HL-60/S4 treated with retinoic acid at 250 ng/mL for 4 days and 3 days (cell line): ENCODE data around the gene LSM2.
"Not testable (repeated sequence)": the region's sequence is repeated elsewhere in the genome, so short reads cannot be mapped to it uniquely, and the experiment has no call there.

Experiments used
- in situ Hi-C: fragments of 300-500 bp; cut with MboI; formaldehyde crosslinking; loops from 2 replicates; pipeline ENCODE4 v1.7.0; 2022; ENCODE audit warnings: low sequenced_read_pairs

Gene LSM2

DNA sequence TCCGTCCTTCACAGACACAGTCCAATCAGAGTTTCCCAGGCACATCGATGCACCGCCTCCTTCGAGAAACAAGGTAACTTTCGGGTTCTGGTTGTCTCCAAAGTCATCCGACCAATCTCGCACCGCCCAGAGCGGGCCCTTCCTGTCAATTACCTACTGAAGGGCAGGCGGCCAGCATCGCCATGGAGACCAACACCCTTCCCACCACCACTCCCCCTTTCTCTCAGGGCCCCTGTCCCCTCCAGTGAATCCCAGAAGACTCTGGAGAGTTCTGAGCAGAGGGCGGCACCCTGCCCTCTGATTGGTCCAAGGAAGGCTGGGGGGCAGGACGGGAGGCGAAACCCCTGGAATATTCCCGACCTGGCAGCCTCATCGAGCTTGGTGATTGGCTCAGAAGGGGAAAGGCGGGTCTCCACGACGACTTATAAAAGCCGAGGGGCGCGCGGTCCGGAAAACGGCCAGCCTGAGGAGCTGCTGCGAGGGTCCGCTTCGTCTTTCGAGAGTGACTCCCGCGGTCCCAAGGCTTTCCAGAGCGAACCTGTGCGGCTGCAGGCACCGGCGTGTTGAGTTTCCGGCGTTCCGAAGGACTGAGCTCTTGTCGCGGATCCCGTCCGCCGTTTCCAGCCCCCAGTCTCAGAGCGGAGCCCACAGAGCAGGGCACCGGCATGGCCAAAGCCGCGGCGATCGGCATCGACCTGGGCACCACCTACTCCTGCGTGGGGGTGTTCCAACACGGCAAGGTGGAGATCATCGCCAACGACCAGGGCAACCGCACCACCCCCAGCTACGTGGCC, 20.7 kb upstream of the LSM2 start, which contains the start of gene HSPA1B:
HSPA1B (plus strand) TSS at position 453 of the 794 bp plus-strand sequence; CDS start at position 666, 213 bp downstream.
- in situ Hi-C loops: no loop called here

DNA sequence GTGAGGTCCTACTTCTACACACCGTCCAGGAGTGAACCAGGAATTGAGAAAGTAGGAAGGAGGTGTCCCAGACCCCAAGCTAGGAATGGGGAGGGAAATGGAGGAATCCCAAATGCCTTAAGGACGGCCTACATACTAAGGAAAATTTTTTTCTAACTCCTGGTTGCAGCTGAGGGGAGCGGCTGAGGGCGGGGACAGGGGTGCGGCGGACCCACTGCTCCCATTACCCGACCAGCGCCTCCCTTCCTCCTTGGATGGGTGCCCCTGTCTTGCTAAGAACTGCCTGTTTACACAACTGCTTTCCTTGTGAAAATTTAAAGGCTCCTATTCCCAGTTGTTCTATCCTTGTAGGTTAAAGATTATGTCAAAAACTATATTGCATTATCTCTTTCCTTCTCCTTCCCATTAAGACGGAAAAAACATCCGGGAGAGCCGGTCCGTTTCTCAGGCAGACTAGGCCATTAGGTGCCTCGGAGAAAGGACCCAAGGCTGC, 20.1 kb upstream of the LSM2 start:
- in situ Hi-C loops: no loop called here

DNA sequence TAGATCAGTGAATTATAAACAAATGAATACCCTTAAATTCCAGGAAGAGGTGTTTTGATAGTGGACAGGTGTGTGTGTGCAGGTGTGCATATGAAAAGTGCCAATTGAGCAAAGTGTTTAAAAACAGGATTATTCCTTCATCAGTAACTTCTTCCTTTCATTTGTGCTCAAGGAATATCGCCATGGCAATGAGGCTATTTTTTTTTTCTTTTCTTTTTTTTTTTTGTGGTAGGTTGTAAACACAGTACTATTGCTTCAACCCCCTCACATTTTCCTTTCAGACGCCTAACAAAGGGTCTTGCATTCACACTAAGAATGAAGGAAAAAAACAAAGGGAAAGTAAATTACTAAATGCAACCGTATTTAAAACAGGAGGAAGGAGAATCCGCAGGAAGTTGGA, 18.8 kb upstream of the LSM2 start:
- in situ Hi-C loops: no loop called here

DNA sequence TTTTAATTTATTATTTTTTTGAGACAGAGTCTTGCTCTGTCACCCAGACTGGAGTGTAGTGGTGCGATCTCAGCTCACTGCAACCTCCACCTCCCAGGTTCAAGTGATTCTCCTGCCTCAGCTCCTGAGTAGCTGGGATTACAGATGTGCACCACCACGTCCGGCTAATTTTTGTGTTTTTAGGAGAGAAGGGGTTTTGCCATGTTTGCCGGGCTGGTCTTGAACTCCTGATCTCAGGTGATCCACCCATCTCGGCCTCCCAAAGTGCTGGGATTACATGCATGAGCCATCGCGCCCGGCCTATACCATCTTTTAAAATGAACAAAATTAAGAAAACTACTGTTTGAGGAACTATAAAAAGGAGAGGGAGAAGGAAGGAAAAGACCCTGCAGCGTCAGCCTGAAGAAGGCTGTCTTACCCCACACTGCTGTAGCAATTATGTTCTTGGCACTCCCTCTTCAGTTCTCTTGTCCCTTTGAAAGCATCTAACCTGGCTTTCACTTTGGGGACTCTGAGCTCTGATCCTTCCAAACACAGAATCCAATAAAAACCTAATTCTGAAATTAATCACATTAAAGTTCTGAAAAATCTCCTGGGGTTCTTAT, 16.9 kb upstream of the LSM2 start:
- in situ Hi-C loops: not testable (repeated sequence)

DNA sequence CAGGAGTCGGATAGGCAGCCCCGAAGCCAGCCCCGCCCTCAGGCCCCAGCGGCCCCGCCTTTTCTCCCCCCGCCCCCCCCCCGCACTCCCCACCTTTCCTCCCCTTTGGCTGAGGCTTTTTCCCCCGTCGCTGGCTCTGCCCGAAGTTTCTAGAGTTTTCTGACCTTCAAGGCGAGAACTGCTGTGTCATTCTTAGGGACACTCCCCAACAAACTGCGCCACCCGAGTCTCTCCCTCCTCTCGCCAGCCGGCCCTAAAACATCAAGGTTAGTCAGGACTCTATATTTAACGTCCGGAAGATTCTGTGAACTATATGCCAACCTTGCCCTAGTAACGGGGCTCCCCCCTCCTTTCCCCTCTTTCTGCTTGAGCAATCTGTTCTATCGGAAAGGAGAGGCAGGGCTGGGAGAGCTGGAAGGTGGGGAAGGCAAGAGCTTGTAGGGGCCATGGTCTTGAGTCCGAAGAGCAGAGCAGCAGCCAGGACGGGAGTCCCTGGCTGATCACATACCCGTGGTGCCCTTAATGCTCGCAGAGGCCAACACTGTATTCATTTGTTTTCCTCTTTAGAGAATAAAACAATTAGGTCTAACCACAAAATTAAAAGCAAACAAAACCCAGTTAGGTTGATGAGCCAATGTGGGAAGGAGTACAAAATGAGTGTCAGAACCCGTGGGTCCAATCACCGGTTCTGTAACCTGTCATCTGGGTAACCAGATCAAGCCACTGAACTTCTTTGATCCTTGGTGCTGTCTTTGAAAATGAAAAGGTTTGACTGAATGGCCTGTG, 15.5 kb upstream of the LSM2 start:
- in situ Hi-C loops: no loop called here

DNA sequence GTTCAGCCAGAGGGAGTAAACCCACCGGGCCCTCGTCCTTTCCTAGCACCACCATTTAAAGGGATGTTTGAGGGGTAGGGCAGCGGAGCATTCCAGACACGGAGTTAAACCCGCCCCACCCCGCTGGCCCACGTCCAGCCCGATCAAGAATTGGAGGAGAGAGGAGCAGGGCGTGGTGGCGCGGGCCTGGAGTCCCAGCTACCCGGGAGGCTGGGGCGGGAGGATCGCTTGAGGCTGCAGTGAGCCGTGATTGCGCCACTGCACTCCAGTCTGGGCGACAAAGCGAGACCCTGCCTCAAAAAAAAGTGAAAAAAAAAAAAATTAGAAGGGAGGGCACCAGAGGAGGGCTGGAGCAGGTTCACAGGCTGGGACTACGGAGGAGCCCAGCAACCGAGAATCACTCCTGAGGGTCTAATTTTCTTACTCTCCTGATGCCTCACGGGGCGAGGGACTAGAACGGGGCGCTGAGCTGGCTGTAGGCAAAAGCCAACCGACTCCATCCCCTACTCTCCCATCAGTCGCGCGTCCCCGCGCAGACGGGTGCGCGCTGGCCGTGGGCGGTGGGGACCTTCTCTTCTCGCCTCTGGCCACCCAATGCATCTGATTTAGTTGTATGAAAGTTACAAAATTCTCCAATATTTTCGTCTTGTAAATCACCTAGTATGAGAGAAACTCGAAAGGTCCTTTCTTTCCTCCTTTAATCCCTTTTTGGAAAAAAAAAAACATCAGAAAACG, 14.7 kb upstream of the LSM2 start:
- in situ Hi-C loops: no loop called here

DNA sequence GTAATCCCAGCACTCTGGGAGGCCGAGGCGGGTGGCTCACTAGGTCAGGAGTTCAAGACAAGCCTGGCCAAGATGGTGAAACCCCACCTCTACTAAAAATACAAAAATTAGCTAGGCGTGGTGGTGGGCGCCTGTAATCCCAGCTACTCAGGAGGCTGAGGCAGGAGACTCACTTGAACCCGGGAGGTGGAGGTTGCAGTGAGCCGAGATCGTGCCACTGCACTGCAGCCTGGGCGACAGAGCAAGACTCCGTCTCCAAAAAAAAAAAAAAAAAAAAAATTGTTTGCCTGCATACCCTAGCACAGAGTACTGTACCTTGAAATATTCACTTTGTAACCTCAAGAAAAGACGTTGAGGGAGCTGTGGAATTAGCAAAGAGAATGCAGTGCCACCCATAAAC, 13.6 kb upstream of the LSM2 start:
- in situ Hi-C loops: not testable (repeated sequence)

DNA sequence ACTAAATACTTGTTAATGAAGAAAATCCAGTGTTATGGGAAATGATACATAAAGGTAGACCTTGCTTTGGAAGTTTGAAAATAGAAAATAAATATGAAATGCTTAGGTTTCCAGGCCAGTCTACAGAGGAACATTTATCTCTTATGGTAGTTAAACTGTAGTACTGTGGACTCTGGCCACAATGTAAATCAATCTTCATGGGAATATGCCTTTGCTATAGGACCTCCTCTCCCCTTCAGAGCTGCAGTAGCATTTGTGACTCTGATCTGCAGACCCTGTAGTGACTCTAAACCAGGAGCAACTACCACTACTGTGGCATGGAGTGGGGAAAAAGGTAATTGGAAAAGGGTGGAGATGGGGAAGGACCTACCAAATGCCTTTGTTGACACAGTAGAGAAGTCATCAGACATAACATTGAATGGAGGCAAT, 13.1 kb upstream of the LSM2 start:
- in situ Hi-C loops: no loop called here

DNA sequence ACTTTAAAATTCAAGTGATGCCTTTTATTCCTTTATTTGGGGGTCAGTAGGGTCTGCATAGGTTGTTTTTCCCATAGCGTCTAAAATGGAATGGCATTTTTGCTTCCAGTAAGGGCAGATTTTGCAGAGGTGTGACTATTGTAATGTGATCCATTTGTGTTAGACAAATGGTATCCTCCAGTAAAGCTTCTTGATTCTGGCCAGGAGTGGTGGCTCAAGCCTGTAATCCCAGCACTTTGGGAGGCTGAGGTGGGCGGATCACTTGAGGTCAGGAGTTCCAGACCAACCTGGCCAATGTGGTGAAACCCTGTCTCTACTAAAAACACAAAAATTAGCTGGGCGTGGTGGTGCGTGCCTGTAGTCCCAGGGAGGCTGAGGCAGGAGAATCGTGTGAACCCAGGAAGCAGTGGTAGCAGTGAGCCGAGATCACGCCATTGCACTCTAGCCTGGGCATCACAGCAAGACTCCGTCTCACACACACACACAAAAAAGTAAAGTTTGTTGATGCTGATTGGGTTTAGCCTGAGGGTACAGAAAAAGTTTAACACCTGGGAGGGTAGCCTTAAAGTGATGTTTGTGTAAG, 11.3 kb upstream of the LSM2 start:
- in situ Hi-C loops: not testable (repeated sequence)

DNA sequence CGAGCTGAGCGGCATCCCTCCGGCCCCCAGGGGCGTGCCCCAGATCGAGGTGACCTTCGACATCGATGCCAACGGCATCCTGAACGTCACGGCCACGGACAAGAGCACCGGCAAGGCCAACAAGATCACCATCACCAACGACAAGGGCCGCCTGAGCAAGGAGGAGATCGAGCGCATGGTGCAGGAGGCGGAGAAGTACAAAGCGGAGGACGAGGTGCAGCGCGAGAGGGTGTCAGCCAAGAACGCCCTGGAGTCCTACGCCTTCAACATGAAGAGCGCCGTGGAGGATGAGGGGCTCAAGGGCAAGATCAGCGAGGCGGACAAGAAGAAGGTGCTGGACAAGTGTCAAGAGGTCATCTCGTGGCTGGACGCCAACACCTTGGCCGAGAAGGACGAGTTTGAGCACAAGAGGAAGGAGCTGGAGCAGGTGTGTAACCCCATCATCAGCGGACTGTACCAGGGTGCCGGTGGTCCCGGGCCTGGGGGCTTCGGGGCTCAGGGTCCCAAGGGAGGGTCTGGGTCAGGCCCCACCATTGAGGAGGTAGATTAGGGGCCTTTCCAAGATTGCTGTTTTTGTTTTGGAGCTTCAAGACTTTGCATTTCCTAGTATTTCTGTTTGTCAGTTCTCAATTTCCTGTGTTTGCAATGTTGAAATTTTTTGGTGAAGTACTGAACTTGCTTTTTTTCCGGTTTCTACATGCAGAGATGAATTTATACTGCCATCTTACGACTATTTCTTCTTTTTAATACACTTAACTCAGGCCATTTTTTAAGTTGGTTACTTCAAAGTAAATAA, 10.6 kb upstream of the LSM2 start:
- in situ Hi-C loops: not testable (repeated sequence)

DNA sequence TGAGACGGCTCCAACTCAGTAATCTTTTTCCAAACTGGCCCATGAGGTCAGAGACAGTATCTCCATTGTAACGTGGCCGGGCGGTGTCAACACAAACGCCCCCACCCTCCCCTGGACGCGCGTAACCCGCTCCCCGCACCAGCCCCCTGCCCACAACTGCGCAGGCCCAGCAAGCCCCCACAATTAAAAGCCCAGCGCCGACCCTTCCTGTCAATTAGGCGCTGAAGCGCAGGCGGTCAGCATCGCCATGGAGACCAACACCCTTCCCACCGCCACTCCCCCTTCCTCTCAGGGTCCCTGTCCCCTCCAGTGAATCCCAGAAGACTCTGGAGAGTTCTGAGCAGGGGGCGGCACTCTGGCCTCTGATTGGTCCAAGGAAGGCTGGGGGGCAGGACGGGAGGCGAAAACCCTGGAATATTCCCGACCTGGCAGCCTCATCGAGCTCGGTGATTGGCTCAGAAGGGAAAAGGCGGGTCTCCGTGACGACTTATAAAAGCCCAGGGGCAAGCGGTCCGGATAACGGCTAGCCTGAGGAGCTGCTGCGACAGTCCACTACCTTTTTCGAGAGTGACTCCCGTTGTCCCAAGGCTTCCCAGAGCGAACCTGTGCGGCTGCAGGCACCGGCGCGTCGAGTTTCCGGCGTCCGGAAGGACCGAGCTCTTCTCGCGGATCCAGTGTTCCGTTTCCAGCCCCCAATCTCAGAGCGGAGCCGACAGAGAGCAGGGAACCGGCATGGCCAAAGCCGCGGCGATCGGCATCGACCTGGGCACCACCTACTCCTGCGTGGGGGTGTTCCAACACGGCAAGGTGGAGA, 8.5 kb upstream of the LSM2 start, which contains the start of the genes HSPA1A and HSPA1L:
HSPA1A (plus strand) TSS at position 519 of the 814 bp plus-strand sequence; CDS start at position 733, 214 bp downstream.
HSPA1L (minus strand) TSS at position 259 of the 814 bp plus-strand sequence. CDS start 3,311 bp downstream, outside the sequence.
- in situ Hi-C loops: no loop called here

DNA sequence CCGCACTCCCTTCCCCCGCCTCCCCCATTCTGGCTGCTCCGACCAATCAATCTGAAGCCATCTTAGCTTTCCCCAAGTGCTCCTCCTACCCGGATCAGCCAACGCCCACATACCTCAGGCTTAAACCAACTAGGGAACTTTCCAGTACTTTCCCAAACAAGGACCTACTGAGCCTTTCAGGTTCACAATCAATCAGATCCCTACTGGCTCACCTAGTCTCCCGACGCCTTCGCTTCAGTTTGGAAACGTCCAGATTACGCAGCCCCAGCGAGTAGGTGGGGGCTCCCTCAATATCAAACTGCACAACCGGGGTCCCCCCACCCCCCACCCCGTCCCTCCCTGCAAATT, 7.9 kb upstream of the LSM2 start:
- in situ Hi-C loops: no loop called here

DNA sequence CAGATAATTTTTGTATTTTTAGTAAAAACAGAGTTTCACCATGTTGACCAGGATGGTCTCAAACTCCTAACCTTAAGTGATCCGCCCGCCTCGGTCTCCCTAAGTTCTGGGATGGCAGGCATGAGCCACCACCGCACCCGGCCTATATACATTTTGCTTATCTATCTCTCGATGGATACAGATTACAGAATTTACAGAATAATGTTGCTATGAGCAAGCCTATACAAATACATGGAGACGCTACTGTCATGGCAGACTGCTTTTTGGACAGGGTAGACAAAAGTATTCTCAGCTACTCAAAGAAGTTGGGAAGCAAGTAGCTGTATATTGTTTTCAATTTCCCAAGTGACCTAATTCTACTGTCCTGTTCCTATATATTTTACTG, 6.7 kb upstream of the LSM2 start:
- in situ Hi-C loops: no loop called here

DNA sequence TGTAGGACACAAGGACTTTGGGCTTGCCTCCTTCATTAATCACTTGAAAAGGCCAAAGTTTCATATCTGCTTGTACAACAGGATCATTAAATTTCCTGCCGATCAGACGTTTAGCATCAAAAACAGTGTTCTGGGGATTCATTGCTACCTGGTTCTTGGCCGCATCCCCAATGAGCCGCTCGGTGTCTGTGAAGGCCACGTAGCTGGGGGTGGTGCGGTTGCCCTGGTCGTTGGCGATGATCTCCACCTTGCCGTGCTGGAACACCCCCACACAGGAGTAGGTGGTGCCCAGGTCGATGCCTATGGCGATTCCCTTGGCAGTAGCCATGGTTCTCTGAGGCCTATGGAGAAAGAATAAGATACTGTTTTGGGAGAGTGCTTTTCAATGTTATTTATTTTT, 4.9 kb upstream of the LSM2 start:
- in situ Hi-C loops: no loop called here

DNA sequence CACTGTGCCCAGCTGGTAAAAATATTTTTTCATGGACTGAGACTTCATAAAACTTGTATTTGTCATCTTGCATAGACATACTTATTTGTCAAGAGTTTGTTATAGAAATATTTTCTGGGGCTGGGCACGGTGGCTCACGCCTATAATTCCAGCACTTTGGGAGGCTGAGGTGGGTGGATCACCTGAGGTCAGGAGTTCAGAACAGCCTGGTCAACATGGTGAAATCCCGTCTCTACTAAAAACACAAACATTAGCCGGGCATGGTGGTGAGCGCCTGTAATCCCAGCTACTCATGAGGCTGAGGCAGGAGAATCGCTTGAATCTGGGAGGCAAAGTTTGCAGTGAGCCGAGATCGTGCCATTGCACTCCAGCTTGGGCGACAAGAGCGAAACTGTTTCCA, 1.8 kb upstream of the LSM2 start:
- in situ Hi-C loops: not testable (repeated sequence)

DNA sequence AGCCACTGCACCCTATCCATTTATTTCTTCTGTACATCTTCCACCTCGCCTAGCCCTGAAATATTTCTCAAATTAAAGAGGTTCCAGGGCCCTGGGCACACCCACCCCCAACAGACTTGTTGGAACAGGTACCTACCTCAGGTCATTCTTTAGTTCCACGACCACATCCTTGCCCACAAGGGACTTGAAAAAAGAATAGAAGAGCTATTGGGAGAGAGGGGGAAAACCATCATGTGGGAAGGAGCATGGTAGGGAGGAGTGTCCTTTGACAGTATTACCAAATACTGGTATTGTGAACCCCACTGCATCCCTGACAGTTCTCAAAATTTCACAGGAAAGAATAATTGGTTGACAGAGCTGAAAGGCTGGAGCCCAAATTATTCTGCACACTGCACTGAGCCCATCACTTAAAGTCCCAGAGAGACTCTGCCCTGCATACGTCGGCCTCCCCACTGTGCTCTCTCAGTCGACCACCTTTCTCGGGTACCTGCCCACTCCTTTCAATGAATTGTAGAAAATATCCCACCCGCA, 762 bp downstream of the LSM2 start:
- in situ Hi-C loops: no loop called here

DNA sequence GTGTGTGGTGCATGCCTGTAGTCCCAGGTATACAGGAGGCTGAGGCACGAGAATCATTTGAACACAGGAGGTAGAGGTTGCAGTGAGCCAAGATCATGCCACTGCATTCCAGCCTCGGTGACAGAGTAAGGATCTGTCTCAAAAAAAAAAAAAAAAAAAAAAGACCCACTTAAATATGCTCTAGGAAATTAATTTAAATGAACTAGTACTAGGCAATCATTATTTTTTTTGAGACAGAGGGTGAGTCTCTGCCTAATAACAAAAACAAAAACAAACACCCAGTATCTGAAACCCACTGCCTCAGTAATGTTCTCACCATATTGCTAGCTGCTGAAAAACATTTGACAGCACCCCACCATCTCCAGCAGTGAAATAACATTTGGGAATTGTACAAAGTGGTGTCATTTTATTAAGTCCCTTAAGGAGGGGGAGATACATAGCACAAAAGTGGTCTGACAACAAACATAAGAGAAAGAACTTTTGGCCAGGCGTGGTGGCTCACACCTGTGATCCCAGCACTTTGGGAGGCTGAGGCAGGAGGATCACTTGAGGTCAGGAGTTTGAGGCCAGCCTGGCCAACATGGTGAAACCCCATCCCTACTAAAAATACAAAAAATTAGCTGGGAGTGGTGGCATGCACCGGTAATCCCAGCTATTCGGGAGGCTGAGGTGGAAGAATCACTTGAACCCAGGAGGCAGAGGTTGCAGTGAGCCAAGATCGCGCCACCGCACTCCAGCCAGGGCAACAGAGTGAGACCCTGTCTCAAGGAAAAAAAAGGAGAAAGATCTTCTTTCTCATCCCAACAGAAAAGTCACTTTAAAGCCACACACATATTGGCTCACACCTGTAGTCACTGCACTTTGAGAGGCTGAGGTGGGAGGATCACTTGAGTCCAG, 5.5 kb downstream of the LSM2 start:
- in situ Hi-C loops: not testable (repeated sequence)
